ENCODE results near the gene EPG5. TPM values are rescaled to one million over a fixed set of nuclear protein-coding genes. Genes with fewer than 3 reads are reported as not detected.
"Not testable (repeated sequence)": the region's sequence is repeated elsewhere in the genome, so short reads cannot be mapped to it uniquely, and the experiment has no call there.

Gene EPG5
- polyA plus RNA-seq, 1 donor from 2014 or later = 18.0 TPM

DNA sequence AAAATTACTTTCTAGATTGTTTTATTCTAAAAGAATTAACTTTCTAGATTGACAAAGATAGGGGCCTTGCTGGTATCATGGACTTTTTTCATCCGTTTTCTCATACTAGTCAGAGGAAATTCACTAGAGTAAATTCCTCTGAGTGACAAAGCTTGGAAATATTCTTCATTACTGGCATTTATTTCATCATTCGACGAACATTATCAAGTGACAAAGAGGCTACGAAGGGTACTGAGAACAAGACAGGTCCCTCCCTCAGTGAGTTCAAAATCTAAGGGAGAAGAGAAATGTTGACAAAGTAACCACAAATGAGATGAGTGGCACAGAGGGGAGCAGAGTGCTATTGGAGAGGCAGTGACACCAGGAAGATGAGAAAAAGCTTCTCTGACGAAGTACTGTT, 4.3 kb downstream of the EPG5 start:
- H3K79me2 ChIP-seq (replicated peaks; ENCODE audit: insufficient read depth, low read length) = peaks cover 21% of the 10 kb centered on the region
- H4K20me1 ChIP-seq (ENCODE audit: insufficient read depth) = no peaks in the 10 kb centered on the region

DNA sequence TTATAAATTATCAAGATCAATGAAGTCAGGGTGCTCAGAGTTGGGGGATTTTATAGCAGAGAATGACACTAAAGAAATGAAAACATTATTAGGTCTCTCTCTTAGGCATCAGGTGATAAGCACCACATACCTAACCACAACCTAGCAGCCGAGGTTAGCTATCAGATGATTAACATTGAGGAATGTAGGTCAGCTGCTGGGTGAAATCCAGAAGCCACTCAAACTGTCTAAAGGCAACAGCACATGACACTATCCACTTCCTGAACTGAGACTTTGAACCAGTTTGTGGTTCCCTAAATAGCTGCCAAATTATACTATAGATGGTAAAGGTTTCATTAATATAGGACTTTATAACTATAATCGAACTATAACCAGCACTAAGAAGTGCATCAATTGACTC, 4.7 kb downstream of the EPG5 start:
- H3K27ac ChIP-seq (ENCODE audit: low read length) = no peak overlapping the region
- H3K4me2 ChIP-seq (ENCODE audit: low read length) = no peak overlapping the region
- TF ChIP-seq SMC3 (conservative IDR thresholded peaks at IDR 0.05; ENCODE audit: poor library complexity) = no peak
- no peak for TF ChIP-seq TAF1 (IDR thresholded peaks at IDR 0.05; ENCODE audit: low read depth)
- TF ChIP-seq, protein P1, sequence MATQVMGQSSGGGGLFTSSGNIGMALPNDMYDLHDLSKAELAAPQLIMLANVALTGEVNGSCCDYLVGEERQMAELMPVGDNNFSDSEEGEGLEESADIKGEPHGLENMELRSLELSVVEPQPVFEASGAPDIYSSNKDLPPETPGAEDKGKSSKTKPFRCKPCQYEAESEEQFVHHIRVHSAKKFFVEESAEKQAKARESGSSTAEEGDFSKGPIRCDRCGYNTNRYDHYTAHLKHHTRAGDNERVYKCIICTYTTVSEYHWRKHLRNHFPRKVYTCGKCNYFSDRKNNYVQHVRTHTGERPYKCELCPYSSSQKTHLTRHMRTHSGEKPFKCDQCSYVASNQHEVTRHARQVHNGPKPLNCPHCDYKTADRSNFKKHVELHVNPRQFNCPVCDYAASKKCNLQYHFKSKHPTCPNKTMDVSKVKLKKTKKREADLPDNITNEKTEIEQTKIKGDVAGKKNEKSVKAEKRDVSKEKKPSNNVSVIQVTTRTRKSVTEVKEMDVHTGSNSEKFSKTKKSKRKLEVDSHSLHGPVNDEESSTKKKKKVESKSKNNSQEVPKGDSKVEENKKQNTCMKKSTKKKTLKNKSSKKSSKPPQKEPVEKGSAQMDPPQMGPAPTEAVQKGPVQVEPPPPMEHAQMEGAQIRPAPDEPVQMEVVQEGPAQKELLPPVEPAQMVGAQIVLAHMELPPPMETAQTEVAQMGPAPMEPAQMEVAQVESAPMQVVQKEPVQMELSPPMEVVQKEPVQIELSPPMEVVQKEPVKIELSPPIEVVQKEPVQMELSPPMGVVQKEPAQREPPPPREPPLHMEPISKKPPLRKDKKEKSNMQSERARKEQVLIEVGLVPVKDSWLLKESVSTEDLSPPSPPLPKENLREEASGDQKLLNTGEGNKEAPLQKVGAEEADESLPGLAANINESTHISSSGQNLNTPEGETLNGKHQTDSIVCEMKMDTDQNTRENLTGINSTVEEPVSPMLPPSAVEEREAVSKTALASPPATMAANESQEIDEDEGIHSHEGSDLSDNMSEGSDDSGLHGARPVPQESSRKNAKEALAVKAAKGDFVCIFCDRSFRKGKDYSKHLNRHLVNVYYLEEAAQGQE (IDR thresholded peaks at IDR 0.05; ENCODE audit: borderline replicate concordance) = no peak
- no peak for TF ChIP-seq POLR2AphosphoS5 (IDR thresholded peaks at IDR 0.05)
- TF ChIP-seq EZH2 (IDR thresholded peaks at IDR 0.05; ENCODE audit: borderline replicate concordance, insufficient read depth, low read length, poor library complexity, severe bottlenecking) = no peak
- TF ChIP-seq RAD21 (conservative IDR thresholded peaks at IDR 0.05) = no peak
- no peak for TF ChIP-seq MXI1 (conservative IDR thresholded peaks at IDR 0.05; ENCODE audit: poor library complexity, severe bottlenecking)
- TF ChIP-seq, protein P2, sequence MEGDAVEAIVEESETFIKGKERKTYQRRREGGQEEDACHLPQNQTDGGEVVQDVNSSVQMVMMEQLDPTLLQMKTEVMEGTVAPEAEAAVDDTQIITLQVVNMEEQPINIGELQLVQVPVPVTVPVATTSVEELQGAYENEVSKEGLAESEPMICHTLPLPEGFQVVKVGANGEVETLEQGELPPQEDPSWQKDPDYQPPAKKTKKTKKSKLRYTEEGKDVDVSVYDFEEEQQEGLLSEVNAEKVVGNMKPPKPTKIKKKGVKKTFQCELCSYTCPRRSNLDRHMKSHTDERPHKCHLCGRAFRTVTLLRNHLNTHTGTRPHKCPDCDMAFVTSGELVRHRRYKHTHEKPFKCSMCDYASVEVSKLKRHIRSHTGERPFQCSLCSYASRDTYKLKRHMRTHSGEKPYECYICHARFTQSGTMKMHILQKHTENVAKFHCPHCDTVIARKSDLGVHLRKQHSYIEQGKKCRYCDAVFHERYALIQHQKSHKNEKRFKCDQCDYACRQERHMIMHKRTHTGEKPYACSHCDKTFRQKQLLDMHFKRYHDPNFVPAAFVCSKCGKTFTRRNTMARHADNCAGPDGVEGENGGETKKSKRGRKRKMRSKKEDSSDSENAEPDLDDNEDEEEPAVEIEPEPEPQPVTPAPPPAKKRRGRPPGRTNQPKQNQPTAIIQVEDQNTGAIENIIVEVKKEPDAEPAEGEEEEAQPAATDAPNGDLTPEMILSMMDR (IDR thresholded peaks at IDR 0.05; ENCODE audit: poor library complexity, severe bottlenecking) = no peak
- TF ChIP-seq EP300 (conservative IDR thresholded peaks at IDR 0.05; ENCODE audit: poor library complexity, severe bottlenecking) = no peak
- no peak overlapping the region for H3K4me3 ChIP-seq (ENCODE audit: low read length)
- H3K27me3 ChIP-seq (ENCODE audit: insufficient read depth, low read depth, low read length) = no peaks in the 10 kb centered on the region
- no peaks in the 10 kb centered on the region for H3F3A ChIP-seq (ENCODE audit: insufficient read depth, low read length, poor library complexity, severe bottlenecking)
- H3K9me3 ChIP-seq (ENCODE audit: low read length) = no peaks in the 10 kb centered on the region
- H3K79me2 ChIP-seq (replicated peaks; ENCODE audit: insufficient read depth, low read length) = peaks cover 21% of the 10 kb centered on the region
- H2AFZ ChIP-seq (ENCODE audit: low read depth, low read length) = no peak overlapping the region
- no peaks in the 10 kb centered on the region for H3K9me2 ChIP-seq (ENCODE audit: insufficient read depth, low read length)
- H3K36me3 ChIP-seq (ENCODE audit: insufficient read depth, low read length) = no peaks in the 10 kb centered on the region
- H3K9ac ChIP-seq (ENCODE audit: low read length) = no peak overlapping the region
- no peaks in the 10 kb centered on the region for H4K20me1 ChIP-seq (ENCODE audit: insufficient read depth)

More for the DNA sequence above, 4.3 kb downstream of the EPG5 start:
- TF ChIP-seq MXI1 (conservative IDR thresholded peaks at IDR 0.05; ENCODE audit: poor library complexity, severe bottlenecking) = no peak
- H3K4me3 ChIP-seq (ENCODE audit: low read length) = no peak overlapping the region
- H3K36me3 ChIP-seq (ENCODE audit: insufficient read depth, low read length) = no peaks in the 10 kb centered on the region
- H3F3A ChIP-seq (ENCODE audit: insufficient read depth, low read length, poor library complexity, severe bottlenecking) = no peaks in the 10 kb centered on the region
- H3K27ac ChIP-seq (ENCODE audit: low read length) = no peak overlapping the region
- no peak overlapping the region for H3K9ac ChIP-seq (ENCODE audit: low read length)
- H3K4me2 ChIP-seq (ENCODE audit: low read length) = no peak overlapping the region
- H2AFZ ChIP-seq (ENCODE audit: low read depth, low read length) = no peak overlapping the region
- H3K9me2 ChIP-seq (ENCODE audit: insufficient read depth, low read length) = no peaks in the 10 kb centered on the region
- H3K27me3 ChIP-seq (ENCODE audit: insufficient read depth, low read depth, low read length) = no peaks in the 10 kb centered on the region
- H3K9me3 ChIP-seq (ENCODE audit: low read length) = no peaks in the 10 kb centered on the region

DNA sequence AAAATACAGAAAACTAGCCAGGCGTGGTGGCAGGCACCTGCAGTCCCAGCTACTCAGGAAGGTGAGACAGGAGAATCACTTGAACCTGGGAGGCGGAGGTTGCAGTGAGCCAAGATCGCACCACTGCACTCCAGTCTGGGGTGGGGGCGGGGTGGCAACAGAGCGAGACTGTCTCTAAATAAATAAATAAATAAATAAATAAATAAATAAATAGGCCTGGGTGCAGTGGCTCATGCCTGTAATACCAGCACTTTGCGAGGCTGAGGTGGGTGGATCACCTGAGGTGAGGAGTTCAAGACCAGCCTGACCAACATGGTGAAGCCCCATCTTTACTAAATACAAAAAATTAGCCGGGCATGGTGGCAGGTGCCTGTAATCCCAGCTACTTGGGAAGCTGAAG, 7.6 kb downstream of the EPG5 start:
- not testable (repeated sequence) for H3K9me3 ChIP-seq (ENCODE audit: low read length); H2AFZ ChIP-seq (ENCODE audit: low read depth, low read length); H3K27me3 ChIP-seq (ENCODE audit: insufficient read depth, low read depth, low read length); H3F3A ChIP-seq (ENCODE audit: insufficient read depth, low read length, poor library complexity, severe bottlenecking); H3K9me2 ChIP-seq (ENCODE audit: insufficient read depth, low read length); H3K36me3 ChIP-seq (ENCODE audit: insufficient read depth, low read length); H3K79me2 ChIP-seq (replicated peaks; ENCODE audit: insufficient read depth, low read length); H3K9ac ChIP-seq (ENCODE audit: low read length); H4K20me1 ChIP-seq (ENCODE audit: insufficient read depth); H3K27ac ChIP-seq (ENCODE audit: low read length); H3K4me3 ChIP-seq (ENCODE audit: low read length); H3K4me2 ChIP-seq (ENCODE audit: low read length)
